Fibroblast of mammary gland (primary cell): ENCODE results near the gene FIGN.

Source experiments
- DNase-seq: peaks from one replicate; pipeline ENCODE4 v3.0.0-alpha.2; 2010; ENCODE audit warnings: low read depth
- H3K4me3 ChIP-seq: 2 replicates; pipeline ENCODE4 v1.5.1; 2011; ENCODE audit warnings: low read depth, mild to moderate bottlenecking, low read length, moderate library complexity; ENCODE audit not compliant: control insufficient read depth
- CTCF ChIP-seq: conservative IDR thresholded peaks from 2 replicates; pipeline ENCODE4 v1.5.1; 2011; ENCODE audit warnings: low read depth, low read length, inconsistent platforms; ENCODE audit not compliant: control insufficient read depth, insufficient read depth

FIGN gene

GRCh38 chr2:163641986-163642385 lies 93.8 kb downstream of the FIGN start:
- TF ChIP-seq CTCF: no peak
- no peak overlapping the region for H3K4me3 ChIP-seq
- DNase-seq: peak; percentile 67

GRCh38 chr2:163640542-163641193 lies 95.1 kb downstream of the FIGN start:
- no peak for DNase-seq
- no peak overlapping the region for H3K4me3 ChIP-seq
- no peak for TF ChIP-seq CTCF

GRCh38 chr2:163637871-163638270 lies 97.9 kb downstream of the FIGN start:
- no peak overlapping the region for H3K4me3 ChIP-seq
- no peak for DNase-seq
- TF ChIP-seq CTCF: no peak

GRCh38 chr2:163633291-163633690 lies 102.5 kb downstream of the FIGN start:
- H3K4me3 ChIP-seq: no peak overlapping the region
- no peak for DNase-seq
- no peak for TF ChIP-seq CTCF

- no peak for TF ChIP-seq CTCF
- DNase-seq: no peak
Observed at GRCh38 chr2:163630836-163631235, 105.0 kb downstream of the FIGN start.

GRCh38 chr2:163626639-163627109 lies 109.1 kb downstream of the FIGN start:
- H3K4me3 ChIP-seq: no peak overlapping the region
- no peak for DNase-seq
- TF ChIP-seq CTCF: no peak

More at GRCh38 chr2:163630836-163631235, 105.0 kb downstream of the FIGN start:
- H3K4me3 ChIP-seq: no peak overlapping the region

GRCh38 chr2:163626208-163626607 lies 109.6 kb downstream of the FIGN start:
- TF ChIP-seq CTCF: no peak
- no peak for DNase-seq
- no peak overlapping the region for H3K4me3 ChIP-seq
